ENCODE data around the gene AGFG2. TPM values are rescaled to one million over a fixed set of nuclear protein-coding genes. Genes with fewer than 3 reads are reported as not detected.

AGFG2 gene
- total RNA-seq, 1 donor from 2014 or later, result 6.2 TPM

- H3K27me3 Mint-ChIP-seq (ENCODE audit: low read depth, unreplicated experiment), result peaks cover 11% of the 10 kb centered on the region
Measured at GRCh38 chr7:100504887-100505611, 34.0 kb upstream of the AGFG2 start.

GRCh38 chr7:100506356-100506923, 32.6 kb upstream of the AGFG2 start:
- FAIRE-seq, result no peak
- Histone ChIP-seq H3K9ac (ENCODE audit: low read length) (no peak overlapping the region), H3K4me3 (ENCODE audit: insufficient read depth, low read depth, low read length) (no peak overlapping the region), H3K79me2 (ENCODE audit: insufficient read depth, low read length) (no peaks in the 10 kb centered on the region), H3K27ac (ENCODE audit: low read depth, low read length) (no peak overlapping the region), H3K4me2 (ENCODE audit: low read length) (no peak overlapping the region), H2AFZ (ENCODE audit: low read depth, low read length) (no peak overlapping the region), H3K27me3 (ENCODE audit: insufficient read depth, low read length) (no peaks in the 10 kb centered on the region), H4K20me1 (ENCODE audit: insufficient read depth, low read length) (no peaks in the 10 kb centered on the region), H3K9me3 (ENCODE audit: insufficient read depth, low read depth, low read length) (no peaks in the 10 kb centered on the region), H3K36me3 (ENCODE audit: insufficient read depth, low read length) (no peaks in the 10 kb centered on the region), H3K4me1 (ENCODE audit: insufficient read depth, low read length) (peaks cover 10% of the 10 kb centered on the region)
- Mint-ChIP-seq H3K9me3 (ENCODE audit: unreplicated experiment) (no peaks in the 10 kb centered on the region), H3K27ac (ENCODE audit: unreplicated experiment) (no peak overlapping the region), H3K36me3 (ENCODE audit: low read depth, unreplicated experiment) (no peaks in the 10 kb centered on the region), H3K4me3 (ENCODE audit: unreplicated experiment) (no peak overlapping the region), H3K4me1 (ENCODE audit: low read depth, unreplicated experiment) (no peaks in the 10 kb centered on the region), H3K27me3 (ENCODE audit: low read depth, unreplicated experiment) (peaks cover 17% of the 10 kb centered on the region)
- DNase-seq (ENCODE audit: low read depth), result no peak
- TF ChIP-seq EZH2 (IDR thresholded peaks at IDR 0.05; ENCODE audit: insufficient read depth, low read length) (no peak), CTCF (IDR thresholded peaks at IDR 0.05; ENCODE audit: insufficient read depth, low read depth, low read length) (no peak)

More at GRCh38 chr7:100504887-100505611, 34.0 kb upstream of the AGFG2 start:
- DNase-seq (ENCODE audit: low read depth), result no peak
- Histone ChIP-seq H3K4me3 (ENCODE audit: insufficient read depth, low read depth, low read length) (no peak overlapping the region), H3K79me2 (ENCODE audit: insufficient read depth, low read length) (no peaks in the 10 kb centered on the region), H3K27ac (ENCODE audit: low read depth, low read length) (no peak overlapping the region), H3K4me1 (ENCODE audit: insufficient read depth, low read length) (peaks cover 10% of the 10 kb centered on the region), H3K4me2 (ENCODE audit: low read length) (no peak overlapping the region), H3K27me3 (ENCODE audit: insufficient read depth, low read length) (no peaks in the 10 kb centered on the region), H3K36me3 (ENCODE audit: insufficient read depth, low read length) (no peaks in the 10 kb centered on the region), H3K9me3 (ENCODE audit: insufficient read depth, low read depth, low read length) (no peaks in the 10 kb centered on the region), H2AFZ (ENCODE audit: low read depth, low read length) (no peak overlapping the region), H4K20me1 (ENCODE audit: insufficient read depth, low read length) (no peaks in the 10 kb centered on the region), H3K9ac (ENCODE audit: low read length) (no peak overlapping the region)
- H3K36me3 Mint-ChIP-seq (ENCODE audit: low read depth, unreplicated experiment), result no peaks in the 10 kb centered on the region
- FAIRE-seq, result no peak
- no peaks in the 10 kb centered on the region for H3K4me1 Mint-ChIP-seq (ENCODE audit: low read depth, unreplicated experiment)
- no peak overlapping the region for H3K27ac Mint-ChIP-seq (ENCODE audit: unreplicated experiment)
- TF ChIP-seq CTCF (IDR thresholded peaks at IDR 0.05; ENCODE audit: insufficient read depth, low read depth, low read length) (no peak), EZH2 (IDR thresholded peaks at IDR 0.05; ENCODE audit: insufficient read depth, low read length) (no peak)
- H3K9me3 Mint-ChIP-seq (ENCODE audit: unreplicated experiment), result no peaks in the 10 kb centered on the region
- H3K4me3 Mint-ChIP-seq (ENCODE audit: unreplicated experiment), result no peak overlapping the region

GRCh38 chr7:100509231-100509630, 29.8 kb upstream of the AGFG2 start:
- no peaks in the 10 kb centered on the region for H3K4me1 Mint-ChIP-seq (ENCODE audit: low read depth, unreplicated experiment)
- H3K4me3 Mint-ChIP-seq (ENCODE audit: unreplicated experiment), result no peak overlapping the region
- FAIRE-seq (no peak), DNase-seq (ENCODE audit: low read depth) (peak; percentile 78)
- H3K4me2 ChIP-seq (ENCODE audit: low read length), result no peak overlapping the region
- peak overlapping the region; percentile 65 for H2AFZ ChIP-seq (ENCODE audit: low read depth, low read length)
- TF ChIP-seq CTCF (IDR thresholded peaks at IDR 0.05; ENCODE audit: insufficient read depth, low read depth, low read length) (no peak), EZH2 (IDR thresholded peaks at IDR 0.05; ENCODE audit: insufficient read depth, low read length) (no peak)
- H4K20me1 ChIP-seq (ENCODE audit: insufficient read depth, low read length), result no peaks in the 10 kb centered on the region
- H3K27ac Mint-ChIP-seq (ENCODE audit: unreplicated experiment), result no peak overlapping the region
- no peaks in the 10 kb centered on the region for H3K36me3 Mint-ChIP-seq (ENCODE audit: low read depth, unreplicated experiment)
- no peaks in the 10 kb centered on the region for H3K79me2 ChIP-seq (ENCODE audit: insufficient read depth, low read length)
- no peak overlapping the region for H3K4me3 ChIP-seq (ENCODE audit: insufficient read depth, low read depth, low read length)
- H3K9me3 Mint-ChIP-seq (ENCODE audit: unreplicated experiment), result no peaks in the 10 kb centered on the region
- H3K27me3 Mint-ChIP-seq (ENCODE audit: low read depth, unreplicated experiment), result peaks cover 17% of the 10 kb centered on the region
- H3K4me1 ChIP-seq (ENCODE audit: insufficient read depth, low read length), result peaks cover 3% of the 10 kb centered on the region
- H3K9me3 ChIP-seq (ENCODE audit: insufficient read depth, low read depth, low read length), result no peaks in the 10 kb centered on the region
- no peaks in the 10 kb centered on the region for H3K36me3 ChIP-seq (ENCODE audit: insufficient read depth, low read length)
- H3K27ac ChIP-seq (ENCODE audit: low read depth, low read length), result no peak overlapping the region
- H3K9ac ChIP-seq (ENCODE audit: low read length), result no peak overlapping the region
- peaks cover 2% of the 10 kb centered on the region for H3K27me3 ChIP-seq (ENCODE audit: insufficient read depth, low read length)
